Activated CD4-positive, alpha-beta T cell treated with anti-CD3 and anti-CD28 coated beads, Interleukin-2, amount 10 ng/mL, durations not matched to agents 24 days and 14 days (primary cell): ENCODE results near the gene GPR39. TPM values are rescaled to one million over a fixed set of nuclear protein-coding genes. Genes with fewer than 3 reads are reported as not detected.

Experiments
- DNase-seq: peaks from one replicate; pipeline ENCODE4 v3.0.0; 2022
- H3K27ac Mint-ChIP-seq: one replicate; pipeline ENCODE4 v1.8.0; 2022; ENCODE audit warnings: mild to moderate bottlenecking, mixed read lengths
- H3K27me3 Mint-ChIP-seq: one replicate; pipeline ENCODE4 v1.8.0; 2022; ENCODE audit warnings: mixed read lengths
- H3K36me3 Mint-ChIP-seq: one replicate; pipeline ENCODE4 v1.8.0; 2022; ENCODE audit warnings: low read depth, mild to moderate bottlenecking, mixed read lengths
- H3K4me1 Mint-ChIP-seq: one replicate; pipeline ENCODE4 v1.8.0; 2021; ENCODE audit warnings: mixed read lengths
- H3K4me3 Mint-ChIP-seq: one replicate; pipeline ENCODE4 v1.8.0; 2022; ENCODE audit warnings: mild to moderate bottlenecking, moderate library complexity, mixed read lengths
- H3K9me3 Mint-ChIP-seq: one replicate; pipeline ENCODE4 v1.8.0; 2021; ENCODE audit warnings: mixed read lengths
- intact Hi-C: fragments of 100-400 bp; cut with micrococcal nuclease; formaldehyde crosslinking; loops from one replicate; pipeline ENCODE4 v1.15.1; 2023
- total RNA-seq: library from RNA; stranded (reverse); gene quantifications from 2 replicates; pipeline ENCODE4 v1.2.3, GENCODE V29; 2022

The GPR39 gene
- total RNA-seq, 1 donor from 2014 or later: not detected

GRCh38 chr2:132442278-132442677 is 25.7 kb downstream of the GPR39 start:
- no peak for DNase-seq
- Mint-ChIP-seq H3K27me3 (no peaks in the 10 kb centered on the region), H3K9me3 (peaks cover 6% of the 10 kb centered on the region), H3K4me1 (no peaks in the 10 kb centered on the region), H3K27ac (no peak overlapping the region), H3K36me3 (no peaks in the 10 kb centered on the region), H3K4me3 (no peak overlapping the region)
- intact Hi-C loops: no loop called here

GRCh38 chr2:132443106-132443505 is 26.5 kb downstream of the GPR39 start:
- H3K27ac Mint-ChIP-seq: no peak overlapping the region
- H3K27me3 Mint-ChIP-seq: no peaks in the 10 kb centered on the region
- intact Hi-C loops: no loop called here
- DNase-seq: no peak
- H3K36me3 Mint-ChIP-seq: no peaks in the 10 kb centered on the region
- H3K4me1 Mint-ChIP-seq: no peaks in the 10 kb centered on the region
- H3K4me3 Mint-ChIP-seq: no peak overlapping the region
- H3K9me3 Mint-ChIP-seq: peaks cover 3% of the 10 kb centered on the region

GRCh38 chr2:132446444-132446843 is 29.8 kb downstream of the GPR39 start:
- Mint-ChIP-seq H3K4me1 (no peaks in the 10 kb centered on the region), H3K27ac (no peak overlapping the region), H3K9me3 (peaks cover 3% of the 10 kb centered on the region), H3K27me3 (no peaks in the 10 kb centered on the region), H3K4me3 (no peak overlapping the region), H3K36me3 (no peaks in the 10 kb centered on the region)
- no peak for DNase-seq
- intact Hi-C loops: no loop called here

GRCh38 chr2:132448331-132448730 is 31.7 kb downstream of the GPR39 start:
- intact Hi-C loops: no loop called here
- Mint-ChIP-seq H3K4me1 (no peaks in the 10 kb centered on the region), H3K9me3 (peaks cover 3% of the 10 kb centered on the region), H3K4me3 (no peak overlapping the region), H3K36me3 (no peaks in the 10 kb centered on the region), H3K27ac (no peak overlapping the region), H3K27me3 (no peaks in the 10 kb centered on the region)
- no peak for DNase-seq

- no peak for DNase-seq
- no peaks in the 10 kb centered on the region for H3K4me1 Mint-ChIP-seq
- H3K27ac Mint-ChIP-seq: no peak overlapping the region
- H3K27me3 Mint-ChIP-seq: no peaks in the 10 kb centered on the region
- H3K4me3 Mint-ChIP-seq: no peak overlapping the region
- no peaks in the 10 kb centered on the region for H3K36me3 Mint-ChIP-seq
- intact Hi-C loops: no loop called here
- peaks cover 3% of the 10 kb centered on the region for H3K9me3 Mint-ChIP-seq
Measured at GRCh38 chr2:132448771-132449170, 32.2 kb downstream of the GPR39 start.

GRCh38 chr2:132449868-132450267 is 33.3 kb downstream of the GPR39 start:
- H3K4me3 Mint-ChIP-seq: no peak overlapping the region
- H3K27me3 Mint-ChIP-seq: no peaks in the 10 kb centered on the region
- intact Hi-C loops: no loop called here
- no peaks in the 10 kb centered on the region for H3K4me1 Mint-ChIP-seq
- H3K9me3 Mint-ChIP-seq: peaks cover 3% of the 10 kb centered on the region
- H3K27ac Mint-ChIP-seq: no peak overlapping the region
- DNase-seq: no peak
- H3K36me3 Mint-ChIP-seq: no peaks in the 10 kb centered on the region

- no peaks in the 10 kb centered on the region for H3K27me3 Mint-ChIP-seq
- H3K36me3 Mint-ChIP-seq: no peaks in the 10 kb centered on the region
- intact Hi-C loops: no loop called here
- no peak overlapping the region for H3K4me3 Mint-ChIP-seq
- no peaks in the 10 kb centered on the region for H3K4me1 Mint-ChIP-seq
- no peak for DNase-seq
- H3K9me3 Mint-ChIP-seq: peaks cover 16% of the 10 kb centered on the region
- H3K27ac Mint-ChIP-seq: no peak overlapping the region
Measured at GRCh38 chr2:132460781-132461180, 44.2 kb downstream of the GPR39 start.

- no peaks in the 10 kb centered on the region for H3K27me3 Mint-ChIP-seq
- H3K4me3 Mint-ChIP-seq: no peak overlapping the region
- no peaks in the 10 kb centered on the region for H3K4me1 Mint-ChIP-seq
- H3K27ac Mint-ChIP-seq: no peak overlapping the region
- DNase-seq: no peak
- H3K9me3 Mint-ChIP-seq: peaks cover 16% of the 10 kb centered on the region
- intact Hi-C loops: no loop called here
- H3K36me3 Mint-ChIP-seq: no peaks in the 10 kb centered on the region
Measured at GRCh38 chr2:132462236-132462635, 45.6 kb downstream of the GPR39 start.

GRCh38 chr2:132463719-132464118 is 47.1 kb downstream of the GPR39 start:
- DNase-seq: no peak
- Mint-ChIP-seq H3K4me1 (no peaks in the 10 kb centered on the region), H3K9me3 (peaks cover 13% of the 10 kb centered on the region), H3K27me3 (no peaks in the 10 kb centered on the region), H3K27ac (no peak overlapping the region), H3K36me3 (no peaks in the 10 kb centered on the region), H3K4me3 (no peak overlapping the region)
- intact Hi-C loops: no loop called here

GRCh38 chr2:132465917-132466316 is 49.3 kb downstream of the GPR39 start:
- H3K4me1 Mint-ChIP-seq: no peaks in the 10 kb centered on the region
- no peak overlapping the region for H3K4me3 Mint-ChIP-seq
- no peaks in the 10 kb centered on the region for H3K27me3 Mint-ChIP-seq
- H3K36me3 Mint-ChIP-seq: no peaks in the 10 kb centered on the region
- peaks cover 10% of the 10 kb centered on the region for H3K9me3 Mint-ChIP-seq
- DNase-seq: no peak
- H3K27ac Mint-ChIP-seq: no peak overlapping the region
- intact Hi-C loops: no loop called here

GRCh38 chr2:132466428-132467028 is 49.9 kb downstream of the GPR39 start:
- no peak overlapping the region for H3K4me3 Mint-ChIP-seq
- no peak overlapping the region for H3K27ac Mint-ChIP-seq
- no peak for DNase-seq
- no peaks in the 10 kb centered on the region for H3K4me1 Mint-ChIP-seq
- no peaks in the 10 kb centered on the region for H3K27me3 Mint-ChIP-seq
- intact Hi-C loops: no loop called here
- peaks cover 14% of the 10 kb centered on the region for H3K9me3 Mint-ChIP-seq
- H3K36me3 Mint-ChIP-seq: no peaks in the 10 kb centered on the region

GRCh38 chr2:132468821-132469675 is 52.4 kb downstream of the GPR39 start:
- Mint-ChIP-seq H3K9me3 (peaks cover 15% of the 10 kb centered on the region), H3K36me3 (no peaks in the 10 kb centered on the region), H3K27me3 (no peaks in the 10 kb centered on the region), H3K27ac (no peak overlapping the region), H3K4me3 (no peak overlapping the region), H3K4me1 (no peaks in the 10 kb centered on the region)
- intact Hi-C loops: no loop called here
- no peak for DNase-seq

GRCh38 chr2:132470746-132471145 is 54.1 kb downstream of the GPR39 start:
- H3K27me3 Mint-ChIP-seq: no peaks in the 10 kb centered on the region
- no peak for DNase-seq
- H3K36me3 Mint-ChIP-seq: no peaks in the 10 kb centered on the region
- H3K4me1 Mint-ChIP-seq: no peaks in the 10 kb centered on the region
- H3K27ac Mint-ChIP-seq: no peak overlapping the region
- no peak overlapping the region for H3K4me3 Mint-ChIP-seq
- peaks cover 12% of the 10 kb centered on the region for H3K9me3 Mint-ChIP-seq
- intact Hi-C loops: no loop called here

GRCh38 chr2:132473174-132473883 is 56.7 kb downstream of the GPR39 start:
- H3K4me3 Mint-ChIP-seq: no peak overlapping the region

More at GRCh38 chr2:132473174-132473883, 56.7 kb downstream of the GPR39 start:
- H3K27ac Mint-ChIP-seq: no peak overlapping the region
- H3K27me3 Mint-ChIP-seq: no peaks in the 10 kb centered on the region
- H3K36me3 Mint-ChIP-seq: no peaks in the 10 kb centered on the region
- peaks cover 12% of the 10 kb centered on the region for H3K9me3 Mint-ChIP-seq
- no peaks in the 10 kb centered on the region for H3K4me1 Mint-ChIP-seq
- DNase-seq: no peak
- intact Hi-C loops: no loop called here
